H1 (cell line): ENCODE results near the gene TMC4. TPM values are rescaled to one million over a fixed set of nuclear protein-coding genes. Genes with fewer than 3 reads are reported as not detected.
A peak's percentile ranks its signal among the peaks of the same experiment; 100 is the strongest.

Source experiments
- CTCF ChIA-PET: fragments of 300-600 bp; sonication (Branson Sonifier 250); formaldehyde crosslinking; loops from one replicate; lab custom pipeline; 2021; ENCODE audit not compliant: partially characterized antibody; lab: Charles Lee
- POLR2A ChIA-PET: fragments of 300-600 bp; sonication (Branson Sonifier 250); formaldehyde crosslinking; loops from one replicate; lab custom pipeline; 2021; ENCODE audit warnings: inconsistent platforms; ENCODE audit not compliant: partially characterized antibody; lab: Charles Lee
- DNase-seq, 2 experiments: peaks; one replicate each; pipeline versions ENCODE4 v3.0.0 to v3.0.0-alpha.2; 2010 to 2022; ENCODE audit warnings: low spot score in 2 of 2, low read depth in 1 of 2, mixed read lengths in 1 of 2
- FAIRE-seq: peaks from 2 replicates; lab custom pipeline; 2011; peaks lifted over from hg19 to GRCh38; lab: Jason Lieb, UNC
- H2AFZ ChIP-seq: 2 replicates; pipeline ENCODE4 v1.8.1; 2012; ENCODE audit warnings: low read length, inconsistent platforms
- H2AK5ac ChIP-seq: 2 replicates; pipeline ENCODE4 v1.6.1; 2013; ENCODE audit warnings: low read depth, low read length
- H2BK120ac ChIP-seq: replicated peaks from 2 replicates; pipeline ENCODE3; 2013; ENCODE audit warnings: low read depth, low read length, inconsistent platforms
- H2BK12ac ChIP-seq: 2 replicates; pipeline ENCODE4 v1.6.1; 2013; ENCODE audit warnings: low read depth, low read length
- H2BK15ac ChIP-seq: 2 replicates; pipeline ENCODE4 v1.6.1; 2013; ENCODE audit warnings: low read length
- H2BK20ac ChIP-seq: 2 replicates; pipeline ENCODE4 v1.6.1; 2013; ENCODE audit warnings: low read length
- H2BK5ac ChIP-seq: 2 replicates; pipeline ENCODE4 v1.6.1; 2013; ENCODE audit warnings: low read depth, low read length
- H3K14ac ChIP-seq: 2 replicates; pipeline ENCODE4 v1.6.1; 2013; ENCODE audit warnings: inconsistent platforms; ENCODE audit not compliant: insufficient read length
- H3K18ac ChIP-seq: 2 replicates; pipeline ENCODE4 v1.6.1; 2013; ENCODE audit warnings: low read length; ENCODE audit errors: extremely low read depth
- H3K23ac ChIP-seq: 2 replicates; pipeline ENCODE4 v1.6.1; 2013; ENCODE audit warnings: inconsistent platforms; ENCODE audit not compliant: insufficient read length
- H3K23me2 ChIP-seq: 2 replicates; pipeline ENCODE4 v1.6.1; 2013; ENCODE audit warnings: low read depth, low read length
- H3K27ac ChIP-seq: 2 replicates; pipeline ENCODE4 v1.6.1; 2011; ENCODE audit warnings: low read depth, low read length, inconsistent platforms
- H3K27me3 ChIP-seq, 4 experiments: replicated peaks in 1 of 4; 1 replicate in 1 of 4; 2 replicates in 3 of 4; pipeline versions ENCODE4 v1.6.1 to v1.8.1; 2011 to 2013; ENCODE audit warnings: low read length in 3 of 4, mild to moderate bottlenecking in 3 of 4, inconsistent platforms in 2 of 4, mixed read lengths in 2 of 4, moderate library complexity in 1 of 4; ENCODE audit not compliant: control insufficient read depth in 3 of 4, insufficient read depth in 3 of 4; ENCODE audit errors: extremely low read depth in 1 of 4
- H3K36me3 ChIP-seq, 4 experiments: 2 replicates each; pipeline versions ENCODE4 v1.6.1 to v1.8.1; 2011 to 2013; ENCODE audit warnings: mild to moderate bottlenecking in 4 of 4, low read length in 3 of 4, moderate library complexity in 2 of 4, control low read depth in 1 of 4, inconsistent platforms in 1 of 4; ENCODE audit not compliant: insufficient read depth in 4 of 4, control insufficient read depth in 2 of 4
- H3K4ac ChIP-seq: replicated peaks from 2 replicates; pipeline ENCODE3; 2013; ENCODE audit warnings: low read length, low read depth, mixed read lengths, inconsistent platforms; ENCODE audit not compliant: insufficient read length
- H3K4me1 ChIP-seq, 4 experiments: replicated peaks in 1 of 4; 1 replicate in 1 of 4; 2 replicates in 3 of 4; pipeline versions ENCODE4 v1.6.1 to v1.8.1; 2011 to 2013; ENCODE audit warnings: low read length in 3 of 4, inconsistent platforms in 2 of 4, mixed read lengths in 1 of 4; ENCODE audit not compliant: insufficient read depth in 4 of 4, control insufficient read depth in 3 of 4
- H3K4me2 ChIP-seq, 2 experiments: 2 replicates each; pipeline versions ENCODE4 v1.6.1 to v1.8.1; 2011 to 2013; ENCODE audit warnings: low read depth in 2 of 2, low read length in 2 of 2, control low read depth in 1 of 2, inconsistent platforms in 1 of 2, mild to moderate bottlenecking in 1 of 2; ENCODE audit not compliant: insufficient read depth in 1 of 2
- H3K4me3 ChIP-seq, 4 experiments: fragments of 200-600, 300-600 bp in 1 of 4; sonication (generic), shearing (Covaris generic), sonication (Bioruptor Twin) in 1 of 4; 2 replicates each; pipeline versions ENCODE4 v1.5.1 to v1.8.1; 2011 to 2016; ENCODE audit warnings: low read length in 4 of 4, low read depth in 3 of 4, control low read depth in 2 of 4, inconsistent platforms in 2 of 4, mild to moderate bottlenecking in 2 of 4, mixed read lengths in 1 of 4, moderate library complexity in 1 of 4; ENCODE audit not compliant: insufficient read depth in 2 of 4; ENCODE audit errors: extremely low read depth in 1 of 4
- H3K56ac ChIP-seq: replicated peaks from 2 replicates; pipeline ENCODE3; 2013; ENCODE audit warnings: low read depth, mild to moderate bottlenecking, mixed read lengths, low read length, inconsistent platforms; ENCODE audit not compliant: insufficient read length
- H3K79me1 ChIP-seq: 2 replicates; pipeline ENCODE4 v1.6.1; 2013; ENCODE audit warnings: low read depth, low read length, control low read depth
- H3K79me2 ChIP-seq, 2 experiments: 2 replicates each; pipeline versions ENCODE4 v1.6.1 to v1.8.1; 2012 to 2013; ENCODE audit warnings: low read length in 2 of 2, mild to moderate bottlenecking in 2 of 2, inconsistent platforms in 1 of 2; ENCODE audit not compliant: insufficient read depth in 2 of 2, control insufficient read depth in 1 of 2
- H3K9ac ChIP-seq, 4 experiments: replicated peaks in 1 of 4; 1 replicate in 1 of 4; 2 replicates in 3 of 4; pipeline versions ENCODE4 v1.6.1 to v1.8.1; 2011 to 2013; ENCODE audit warnings: low read depth in 3 of 4, low read length in 3 of 4, control low read depth in 2 of 4, mild to moderate bottlenecking in 2 of 4, moderate library complexity in 2 of 4, inconsistent platforms in 1 of 4; ENCODE audit errors: extremely low read depth in 1 of 4
- H3K9me3 ChIP-seq, 2 experiments: 2 replicates each; pipeline versions ENCODE4 v1.6.1 to v1.8.1; 2012 to 2013; ENCODE audit warnings: mild to moderate bottlenecking in 2 of 2, moderate library complexity in 2 of 2, control low read depth in 1 of 2, inconsistent platforms in 1 of 2, low read depth in 1 of 2, low read length in 1 of 2, mixed read lengths in 1 of 2; ENCODE audit not compliant: insufficient read depth in 2 of 2
- H4K20me1 ChIP-seq, 2 experiments: replicated peaks in 1 of 2; 2 replicates each; pipeline versions ENCODE3 to v1.8.1; 2011 to 2013; ENCODE audit warnings: inconsistent platforms in 2 of 2, low read length in 2 of 2, mild to moderate bottlenecking in 1 of 2; ENCODE audit not compliant: insufficient read depth in 2 of 2, control insufficient read depth in 1 of 2
- H4K5ac ChIP-seq: 2 replicates; pipeline ENCODE4 v1.6.1; 2013; ENCODE audit warnings: low read length, low read depth, mixed read lengths, inconsistent platforms; ENCODE audit not compliant: insufficient read length
- H4K8ac ChIP-seq: 2 replicates; pipeline ENCODE4 v1.8.0; 2013; ENCODE audit warnings: mild to moderate bottlenecking, moderate library complexity, low read length, inconsistent platforms; ENCODE audit not compliant: insufficient read depth; ENCODE audit errors: extremely low read depth
- H4K91ac ChIP-seq: replicated peaks from 2 replicates; pipeline ENCODE3; 2013; ENCODE audit warnings: low read length, mixed read lengths, inconsistent platforms; ENCODE audit not compliant: insufficient read length
- CHD1 ChIP-seq: IDR thresholded peaks from 2 replicates; pipeline ENCODE4 v1.6.1; 2012; ENCODE audit warnings: low read depth, low read length, improper control_type of control experiment
- CTCF ChIP-seq, 3 experiments: IDR thresholded peaks; 1 replicate in 2 of 3; 2 replicates in 1 of 3; pipeline versions ENCODE4 v1.5.1 to v1.6.1; 2011; ENCODE audit warnings: low read length in 3 of 3, mild to moderate bottlenecking in 3 of 3, inconsistent platforms in 2 of 3, low read depth in 1 of 3, moderate library complexity in 1 of 3; ENCODE audit not compliant: insufficient read depth in 1 of 3; ENCODE audit errors: control extremely low read depth in 1 of 3
- E2F6 ChIP-seq: IDR thresholded peaks from 2 replicates; pipeline ENCODE4 v1.6.1; 2012; ENCODE audit warnings: inconsistent platforms
- FOSL1 ChIP-seq: IDR thresholded peaks from 2 replicates; pipeline ENCODE4 v1.6.1; 2011; ENCODE audit warnings: mild to moderate bottlenecking, low read depth, low read length, moderate library complexity; ENCODE audit not compliant: insufficient read depth
- PHF8 ChIP-seq: fragments of 200-600 bp; sonication (generic); conservative IDR thresholded peaks from 2 replicates; pipeline ENCODE4 v1.7.1; 2012; ENCODE audit warnings: low read depth, mild to moderate bottlenecking, inconsistent platforms, low read length, moderate library complexity
- RBBP5 ChIP-seq: IDR thresholded peaks from 2 replicates; pipeline ENCODE4 v1.7.1; 2012; ENCODE audit warnings: low read depth, mild to moderate bottlenecking, inconsistent platforms, low read length, moderate library complexity, borderline replicate concordance
- SIN3A ChIP-seq, 2 experiments: IDR thresholded peaks in 1 of 2; conservative IDR thresholded peaks in 1 of 2; 2 replicates each; pipeline ENCODE4 v1.6.1; 2011 to 2012; ENCODE audit warnings: low read length in 2 of 2, improper control_type of control experiment in 1 of 2, low read depth in 1 of 2, mild to moderate bottlenecking in 1 of 2
- WGBS, 2 experiments: shearing (Covaris generic) in 1 of 2; methylation state at CpG; one replicate each; pipeline versions ENCODE4 v1.1.6 to v1.1.7; 2013 to 2015; ENCODE audit warnings: low lambda C conversion rate in 2 of 2, mixed read lengths in 2 of 2, inconsistent platforms in 1 of 2, low coverage in 1 of 2, missing lambda C conversion rate in 1 of 2; ENCODE audit not compliant: insufficient replicate concordance in 2 of 2, insufficient coverage in 1 of 2, insufficient read length in 1 of 2; ENCODE audit errors: extremely low coverage in 1 of 2, missing lambda C conversion rate in 1 of 2; 5-methylcytosine and 5-hydroxymethylcytosine counted together
- polyA plus RNA-seq, 7 experiments: library from polyadenylated mRNA; depleted of rRNA in 3 of 7; stranded (reverse) in 5 of 7; unstranded in 2 of 7; fragments of >200 nt in 5 of 7; fragments of 200-250 nt in 2 of 7; gene quantifications; 1 replicate in 5 of 7; 2 replicates in 1 of 7; 4 replicates in 1 of 7; pipeline versions ENCODE4 v1.2.1 to v1.2.3, GENCODE V29; 2011 to 2013; ENCODE audit warnings: missing spikeins in 2 of 7, mixed read lengths in 2 of 7
- total RNA-seq: library from RNA; stranded (reverse); fragmentation: NEBNext Ultra II Directional; extraction: Animal tissue kit (Norgen Biotek cat#: 25700); gene quantifications from 2 replicates; pipeline ENCODE4 v1.2.1, GENCODE V29; 2021

The TMC4 gene
- total and polyA plus RNA-seq, 2 of the 8 experiments (the other 6 are each of a cell fraction or from before 2014, with no cell fraction given): 5.5 to 6.3 TPM

GRCh38 chr19:54168174-54168917 is 4.6 kb downstream of the TMC4 start:
- Histone ChIP-seq H3K18ac (no peak overlapping the region), H3K36me3 (no peaks in the 10 kb centered on the region), H3K27me3 (peaks cover 0 to 7% (median 4%) of the 10 kb centered on the region in 4 experiments; a peak in 4 of 7 replicates), H2BK120ac (no peak overlapping the region), H4K20me1 (peaks cover 0 to 4% of the 10 kb centered on the region in 2 experiments), H2BK12ac (peak overlapping the region; percentile 50; the same call in 1 of the 2 replicates), H2BK5ac (no peak overlapping the region), H3K79me1 (no peaks in the 10 kb centered on the region), H3K4me1 (peaks cover 0 to 10% (median 6%) of the 10 kb centered on the region in 4 experiments; a peak in 6 of 7 replicates), H4K91ac (no peak overlapping the region), H2BK20ac (no peak overlapping the region), H3K9me3 (no peaks in the 10 kb centered on the region), H3K4ac (no peak overlapping the region), H3K4me3 (peak overlapping the region in 2 of 4 experiments; percentile 5 to 34; a peak in 2 of 8 replicates), H2AFZ (no peak overlapping the region), H3K4me2 (peak overlapping the region in 1 of 2 experiments; percentile 64; a peak in 3 of 4 replicates), H3K27ac (no peak overlapping the region), H3K23ac (no peak overlapping the region), H3K79me2 (no peaks in the 10 kb centered on the region), H3K56ac (no peak overlapping the region), H4K5ac (no peak overlapping the region), H2AK5ac (no peak overlapping the region), H4K8ac (no peak overlapping the region), H2BK15ac (0 out of 2 replicates have a peak overlapping the region, but pooled peaks have one; percentile 16), H3K9ac (no peak overlapping the region), H3K14ac (no peak overlapping the region), H3K23me2 (peaks cover 5% of the 10 kb centered on the region; the same call in 1 of the 2 replicates)
- ChIA-PET CTCF (interaction anchor here (0.8 to 1.2 kb wide), 4 partner anchors 11 to 223 kb away, joined by 3 to 5 read pairs (median 4); partner anchors contain the start of gene MBOAT7), POLR2A (interaction anchor here (1.7 to 3.5 kb wide), 2 partner anchors 18 to 40 kb away, joined by 3 to 11 read pairs; no protein-coding TSS in a partner anchor)
- FAIRE-seq (no peak), DNase-seq (peak in 1 of 2 experiments; percentile 100)
- WGBS, 2 experiments: 52% methylated on average over 16 of the region's 25 CpGs; no CpG with 5 or more reads in 1 of the 2 experiments
- no peak for TF ChIP-seq FOSL1
- no peak for TF ChIP-seq PHF8
- TF ChIP-seq E2F6: 0 out of 2 replicates have a peak, but pooled peaks have one; percentile 30
- TF ChIP-seq CHD1: no peak
- TF ChIP-seq CTCF (IDR thresholded peaks at IDR 0.05; ENCODE audit: control extremely low read depth in 1 of 3, insufficient read depth in 1 of 3, low read depth in 1 of 3, low read length in 3 of 3): peak; percentile 81 to 92 (median 91)
- TF ChIP-seq RBBP5: no peak
- TF ChIP-seq SIN3A (conservative IDR thresholded peaks at IDR 0.05 in 1 of 2, IDR thresholded peaks at IDR 0.05 in 1 of 2; ENCODE audit: low read depth in 1 of 2, low read length in 2 of 2): peak in 1 of 2 experiments; percentile 59; a peak in 1 of 4 replicates
